Neuronal stem cell (in vitro differentiated cells): Measurements from ENCODE around the gene SRRD.

ENCODE experiments used
- DNase-seq: peaks from one replicate; pipeline ENCODE4 v3.0.0-alpha.2; 2013; ENCODE audit warnings: low spot score
- H2AFZ ChIP-seq: one replicate; pipeline ENCODE4 v1.6.1; 2013; ENCODE audit warnings: mild to moderate bottlenecking, low read length, inconsistent platforms
- H2AK5ac ChIP-seq: 2 replicates; pipeline ENCODE4 v1.6.1; 2013; ENCODE audit warnings: low read depth, mild to moderate bottlenecking, inconsistent platforms, low read length, moderate library complexity, mixed read lengths
- H2BK120ac ChIP-seq: 2 replicates; pipeline ENCODE4 v1.6.1; 2013; ENCODE audit warnings: low read depth, mild to moderate bottlenecking, inconsistent platforms, low read length, moderate library complexity, mixed read lengths
- H2BK12ac ChIP-seq: one replicate; pipeline ENCODE4 v1.6.1; 2013; ENCODE audit warnings: low read length, inconsistent platforms
- H2BK15ac ChIP-seq: 2 replicates; pipeline ENCODE4 v1.6.1; 2013; ENCODE audit warnings: mild to moderate bottlenecking, low read length, inconsistent platforms, mixed read lengths
- H2BK5ac ChIP-seq: one replicate; pipeline ENCODE4 v1.6.1; 2013; ENCODE audit warnings: inconsistent platforms, mild to moderate bottlenecking, low read length, moderate library complexity
- H3K14ac ChIP-seq: one replicate; pipeline ENCODE4 v1.6.1; 2013; ENCODE audit warnings: low read length, inconsistent platforms
- H3K18ac ChIP-seq: 2 replicates; pipeline ENCODE4 v1.6.1; 2013; ENCODE audit warnings: low read length, inconsistent platforms
- H3K23ac ChIP-seq: 2 replicates; pipeline ENCODE4 v1.6.1; 2013; ENCODE audit warnings: low read depth, mild to moderate bottlenecking, mixed read lengths, low read length, inconsistent platforms; ENCODE audit not compliant: poor library complexity
- H3K27ac ChIP-seq: replicated peaks from 3 replicates; pipeline ENCODE4 v1.5.1; 2013; ENCODE audit warnings: low read length, inconsistent platforms
- H3K27me3 ChIP-seq, 3 experiments: 2 replicates each; pipeline ENCODE4 v1.6.1; 2013; ENCODE audit warnings: low read length in 3 of 3, mild to moderate bottlenecking in 2 of 3, inconsistent platforms in 1 of 3, low read depth in 1 of 3, mixed read lengths in 1 of 3, moderate library complexity in 1 of 3; ENCODE audit not compliant: control insufficient read depth in 3 of 3, insufficient read depth in 3 of 3
- H3K36me3 ChIP-seq, 2 donors: replicated peaks in 1 of 2; 2 replicates each; pipeline ENCODE4 v1.6.1; 2013; ENCODE audit warnings: low read length in 2 of 2; ENCODE audit not compliant: control insufficient read depth in 2 of 2, insufficient read depth in 2 of 2
- H3K4ac ChIP-seq: 2 replicates; pipeline ENCODE4 v1.6.1; 2013; ENCODE audit warnings: inconsistent platforms, mild to moderate bottlenecking, low read length, moderate library complexity
- H3K4me1 ChIP-seq, 2 donors: 1 replicate in 1 of 2; 2 replicates in 1 of 2; pipeline ENCODE4 v1.6.1; 2013; ENCODE audit warnings: low read length in 2 of 2, low read depth in 1 of 2; ENCODE audit not compliant: control insufficient read depth in 2 of 2, insufficient read depth in 1 of 2
- H3K4me2 ChIP-seq: one replicate; pipeline ENCODE4 v1.6.1; 2013; ENCODE audit warnings: mild to moderate bottlenecking, low read length, inconsistent platforms; ENCODE audit not compliant: insufficient read depth, poor library complexity, severe bottlenecking
- H3K4me3 ChIP-seq, 2 donors: 2 replicates each; pipeline ENCODE4 v1.5.1; 2013; ENCODE audit warnings: low read length in 2 of 2, mild to moderate bottlenecking in 2 of 2, inconsistent platforms in 1 of 2, moderate library complexity in 1 of 2
- H3K79me1 ChIP-seq: one replicate; pipeline ENCODE4 v1.6.1; 2013; ENCODE audit warnings: low read depth, mild to moderate bottlenecking, inconsistent platforms, low read length, moderate library complexity
- H3K9ac ChIP-seq: one replicate; pipeline ENCODE4 v1.6.1; 2013; ENCODE audit warnings: mild to moderate bottlenecking, low read depth, low read length, inconsistent platforms; ENCODE audit not compliant: poor library complexity
- H3K9me3 ChIP-seq, 2 donors: replicated peaks in 1 of 2; 2 replicates each; pipeline versions ENCODE3 to v1.6.1; 2013; ENCODE audit warnings: low read length in 2 of 2, mild to moderate bottlenecking in 2 of 2, inconsistent platforms in 1 of 2, low read depth in 1 of 2, mixed read lengths in 1 of 2, moderate library complexity in 1 of 2; ENCODE audit not compliant: control insufficient read depth in 2 of 2, insufficient read depth in 1 of 2
- H4K8ac ChIP-seq: one replicate; pipeline ENCODE4 v1.6.1; 2013; ENCODE audit warnings: low read depth, mild to moderate bottlenecking, inconsistent platforms, low read length, moderate library complexity
- H4K91ac ChIP-seq: one replicate; pipeline ENCODE4 v1.6.1; 2013; ENCODE audit warnings: low read length, low read depth, mild to moderate bottlenecking, inconsistent platforms; ENCODE audit not compliant: poor library complexity
- WGBS, 2 donors: extraction: QIAGEN DNeasy Blood & Tissue Kit; methylation state at CpG; one replicate each; pipeline ENCODE4 v1.1.7; 2013; ENCODE audit warnings: missing lambda C conversion rate in 2 of 2, mixed read lengths in 1 of 2; ENCODE audit not compliant: insufficient read length in 2 of 2, insufficient replicate concordance in 1 of 2; ENCODE audit errors: extremely low coverage in 2 of 2; 5-methylcytosine and 5-hydroxymethylcytosine counted together

SRRD gene

DNA sequence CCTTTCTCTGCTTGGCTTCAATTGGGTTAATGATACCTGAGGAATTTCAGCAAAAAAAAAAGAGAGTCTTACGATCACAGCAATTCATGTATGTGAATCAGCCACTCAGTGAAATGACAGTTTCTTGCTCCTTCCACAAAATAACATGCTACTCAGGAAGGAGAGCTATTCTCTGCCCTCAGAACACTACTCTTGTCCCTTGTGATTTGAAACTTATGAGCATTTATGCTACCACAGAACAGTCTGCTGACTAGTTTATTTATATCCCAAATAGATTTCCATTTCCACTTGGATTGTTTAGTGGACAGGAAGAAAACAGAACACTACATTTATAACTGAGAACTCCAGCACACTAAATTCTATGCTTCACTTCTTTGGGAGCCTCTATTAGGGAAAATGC is 20.1 kb downstream of the SRRD start:
- no peak overlapping the region for H3K4me3 ChIP-seq
- no peak overlapping the region for H3K27ac ChIP-seq
- peaks cover 0 to 5% of the 10 kb centered on the region in 2 donors for H3K4me1 ChIP-seq
- peaks cover 3% of the 10 kb centered on the region for H3K79me1 ChIP-seq
- peaks cover 0 to 2% of the 10 kb centered on the region in 2 donors for H3K9me3 ChIP-seq
- no peak overlapping the region for H4K8ac ChIP-seq
- no peak overlapping the region for H3K4me2 ChIP-seq
- no peak overlapping the region for H2AK5ac ChIP-seq
- no peak overlapping the region for H3K4ac ChIP-seq
- no peaks in the 10 kb centered on the region for H3K27me3 ChIP-seq
- no peak for DNase-seq
- H3K9ac ChIP-seq, result no peak overlapping the region
- peaks cover 46 to 97% of the 10 kb centered on the region in 2 donors for H3K36me3 ChIP-seq
- no peak overlapping the region for H2BK15ac ChIP-seq
- no peak overlapping the region for H2AFZ ChIP-seq
- H3K14ac ChIP-seq, result no peak overlapping the region
- no peak overlapping the region for H4K91ac ChIP-seq
- H3K23ac ChIP-seq, result no peak overlapping the region
- no peak overlapping the region for H2BK120ac ChIP-seq
- no peak overlapping the region for H3K18ac ChIP-seq
- no peak overlapping the region for H2BK5ac ChIP-seq
- no peak overlapping the region for H2BK12ac ChIP-seq
- WGBS, 2 donors, result no CpG with 5 or more reads among the region's 1 CpG

DNA sequence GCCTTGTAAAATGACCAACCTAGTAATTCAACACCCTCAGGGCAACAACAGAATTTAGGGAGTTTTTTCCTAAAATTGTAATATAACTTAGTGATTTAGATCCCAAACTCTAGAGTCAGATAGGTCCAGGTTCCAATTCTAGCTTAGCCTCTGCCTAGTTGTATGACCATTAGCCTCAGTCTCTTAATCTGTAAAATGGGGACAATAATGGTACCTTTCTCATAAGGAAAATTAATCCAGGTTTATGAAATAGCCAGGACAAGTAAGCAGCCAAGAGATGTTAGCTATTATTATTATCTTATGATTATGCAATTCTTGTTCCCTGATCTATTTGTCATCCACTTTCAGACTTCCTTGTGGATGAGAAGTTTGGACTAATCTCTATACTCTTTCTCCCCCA is 24.5 kb downstream of the SRRD start:
- Histone ChIP-seq H3K79me1 (no peaks in the 10 kb centered on the region), H3K23ac (no peak overlapping the region), H3K4me2 (no peak overlapping the region), H2BK120ac (no peak overlapping the region), H3K27me3 (no peaks in the 10 kb centered on the region), H4K91ac (no peak overlapping the region), H3K4me1 (peaks cover 4 to 7% of the 10 kb centered on the region in 2 donors), H3K27ac (no peak overlapping the region), H2BK12ac (no peak overlapping the region), H3K9me3 (no peaks in the 10 kb centered on the region), H2AFZ (no peak overlapping the region), H3K14ac (no peak overlapping the region), H3K36me3 (peaks cover 35 to 75% of the 10 kb centered on the region in 2 donors), H2AK5ac (no peak overlapping the region), H3K4me3 (no peak overlapping the region), H4K8ac (no peak overlapping the region), H3K9ac (no peak overlapping the region), H3K18ac (no peak overlapping the region), H3K4ac (no peak overlapping the region), H2BK5ac (no peak overlapping the region), H2BK15ac (no peak overlapping the region)
- no peak for DNase-seq

DNA sequence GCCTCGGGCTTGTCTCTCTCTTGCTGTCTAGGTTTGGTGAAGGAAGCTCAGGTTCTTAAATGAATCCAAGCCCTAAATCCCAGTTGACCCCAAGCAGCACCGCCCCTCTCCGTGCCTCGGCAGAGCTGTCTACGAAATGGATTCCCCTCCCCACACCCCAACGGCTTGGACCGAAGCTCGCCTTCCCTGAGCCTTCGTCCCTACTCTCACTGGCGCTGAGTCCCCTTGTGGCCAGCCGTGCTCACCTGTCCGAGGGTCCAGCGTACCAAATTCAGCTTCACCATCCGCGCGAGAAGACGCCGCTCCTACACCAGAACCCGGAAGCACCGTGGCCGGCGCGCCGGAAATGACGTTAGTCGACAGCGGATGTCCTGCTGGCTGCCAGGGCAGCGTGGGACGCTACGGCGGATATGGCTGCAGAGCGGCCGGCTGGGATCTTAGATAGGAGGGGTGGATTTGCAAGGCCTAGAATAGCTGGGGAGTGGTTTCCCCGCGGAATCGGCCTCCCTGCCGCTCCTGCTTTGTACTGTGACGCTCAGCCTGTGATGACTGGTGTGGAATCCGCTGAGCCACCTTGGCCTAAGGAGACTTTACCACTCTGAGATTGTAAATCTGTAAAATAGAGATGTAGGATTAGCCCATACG is 28.6 kb downstream of the SRRD start, which contains the start of gene TFIP11:
Gene TFIP11 (minus strand): TSS at position 325 of the 645 bp plus-strand sequence. CDS start 2,201 bp downstream, outside the sequence.
- Histone ChIP-seq H2BK15ac (no peak within 1 kb of the TSS), H3K27ac (peak within 1 kb of the TSS; percentile 13), H3K36me3 (peaks cover 12 to 34% of the 10 kb centered on the region in 2 donors), H3K79me1 (no peaks in the 10 kb centered on the region), H4K8ac (no peak within 1 kb of the TSS), H2AK5ac (no peak within 1 kb of the TSS), H2BK120ac (no peak within 1 kb of the TSS), H3K4me2 (peak within 1 kb of the TSS; percentile 90), H2AFZ (peak within 1 kb of the TSS; percentile 91), H3K9me3 (no peaks in the 10 kb centered on the region), H3K18ac (peak within 1 kb of the TSS; percentile 54), H2BK12ac (no peak within 1 kb of the TSS), H3K14ac (no peak within 1 kb of the TSS), H4K91ac (no peak within 1 kb of the TSS), H2BK5ac (no peak within 1 kb of the TSS), H3K4me3 (peak within 1 kb of the TSS; percentile 95 to 98), H3K4ac (no peak within 1 kb of the TSS), H3K23ac (peak within 1 kb of the TSS; percentile 67), H3K27me3 (no peaks in the 10 kb centered on the region), H3K4me1 (peaks cover 4 to 7% of the 10 kb centered on the region in 2 donors), H3K9ac (peak within 1 kb of the TSS; percentile 93)
- peak; percentile 89 for DNase-seq
- WGBS, 2 donors, result no CpG with 5 or more reads among the region's 40 CpGs

GRCh38 chr22:26513838-26514237 is 30.2 kb downstream of the SRRD start:
- Histone ChIP-seq H3K36me3 (peaks cover 10 to 21% of the 10 kb centered on the region in 2 donors), H3K23ac (no peak overlapping the region), H3K14ac (no peak overlapping the region), H2BK5ac (no peak overlapping the region), H3K4ac (no peak overlapping the region), H2AFZ (no peak overlapping the region), H2BK120ac (no peak overlapping the region), H4K91ac (no peak overlapping the region), H3K9ac (no peak overlapping the region), H2BK12ac (no peak overlapping the region), H3K27me3 (no peaks in the 10 kb centered on the region), H3K9me3 (no peaks in the 10 kb centered on the region), H3K18ac (no peak overlapping the region), H3K4me2 (no peak overlapping the region), H2AK5ac (no peak overlapping the region), H3K4me3 (peak overlapping the region in 1 of 2 donors; percentile 95), H2BK15ac (no peak overlapping the region), H3K4me1 (peaks cover 4 to 7% of the 10 kb centered on the region in 2 donors), H3K27ac (no peak overlapping the region), H4K8ac (no peak overlapping the region), H3K79me1 (no peaks in the 10 kb centered on the region)
- WGBS, 2 donors, result no CpG with 5 or more reads among the region's 1 CpG
- DNase-seq, result no peak
